Measurements from ENCODE around the gene FRMPD4. TPM values are rescaled to one million over a fixed set of nuclear protein-coding genes. Genes with fewer than 3 reads are reported as not detected.

FRMPD4 gene
- total RNA-seq, 1 donor from 2014 or later, result 0.07 TPM

DNA sequence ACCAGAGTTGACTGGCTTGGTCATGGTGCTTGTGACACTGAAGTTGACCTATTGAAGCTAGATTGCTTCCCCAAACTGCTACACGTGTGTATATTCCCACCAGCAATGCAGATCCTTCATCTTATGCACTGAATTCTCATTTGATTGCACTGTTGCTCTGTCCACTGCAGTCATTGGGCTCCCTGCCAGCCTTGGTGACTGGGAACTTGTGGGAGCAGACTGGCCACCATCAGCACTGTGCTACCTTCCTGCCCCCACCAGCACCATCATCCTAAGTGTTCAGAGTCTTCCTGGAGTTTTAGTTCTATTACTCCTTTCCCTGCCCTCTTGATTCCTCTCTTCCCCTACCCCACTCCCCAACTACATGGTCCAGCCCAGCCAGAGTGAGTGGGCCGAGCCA lies 535.2 kb downstream of the FRMPD4 start:
- DNase-seq (ENCODE audit: low read depth, low spot score), result no peak
- Mint-ChIP-seq H3K27ac (ENCODE audit: unreplicated experiment) (no peak overlapping the region), H3K9me3 (peaks cover 10% of the 10 kb centered on the region), H3K4me3 (no peak overlapping the region), H3K36me3 (ENCODE audit: low read depth) (no peaks in the 10 kb centered on the region), H3K4me1 (no peaks in the 10 kb centered on the region), H3K27me3 (ENCODE audit: low read depth) (no peaks in the 10 kb centered on the region)
- TF ChIP-seq, protein P1, sequence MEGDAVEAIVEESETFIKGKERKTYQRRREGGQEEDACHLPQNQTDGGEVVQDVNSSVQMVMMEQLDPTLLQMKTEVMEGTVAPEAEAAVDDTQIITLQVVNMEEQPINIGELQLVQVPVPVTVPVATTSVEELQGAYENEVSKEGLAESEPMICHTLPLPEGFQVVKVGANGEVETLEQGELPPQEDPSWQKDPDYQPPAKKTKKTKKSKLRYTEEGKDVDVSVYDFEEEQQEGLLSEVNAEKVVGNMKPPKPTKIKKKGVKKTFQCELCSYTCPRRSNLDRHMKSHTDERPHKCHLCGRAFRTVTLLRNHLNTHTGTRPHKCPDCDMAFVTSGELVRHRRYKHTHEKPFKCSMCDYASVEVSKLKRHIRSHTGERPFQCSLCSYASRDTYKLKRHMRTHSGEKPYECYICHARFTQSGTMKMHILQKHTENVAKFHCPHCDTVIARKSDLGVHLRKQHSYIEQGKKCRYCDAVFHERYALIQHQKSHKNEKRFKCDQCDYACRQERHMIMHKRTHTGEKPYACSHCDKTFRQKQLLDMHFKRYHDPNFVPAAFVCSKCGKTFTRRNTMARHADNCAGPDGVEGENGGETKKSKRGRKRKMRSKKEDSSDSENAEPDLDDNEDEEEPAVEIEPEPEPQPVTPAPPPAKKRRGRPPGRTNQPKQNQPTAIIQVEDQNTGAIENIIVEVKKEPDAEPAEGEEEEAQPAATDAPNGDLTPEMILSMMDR (conservative IDR thresholded peaks at IDR 0.05), result no peak

DNA sequence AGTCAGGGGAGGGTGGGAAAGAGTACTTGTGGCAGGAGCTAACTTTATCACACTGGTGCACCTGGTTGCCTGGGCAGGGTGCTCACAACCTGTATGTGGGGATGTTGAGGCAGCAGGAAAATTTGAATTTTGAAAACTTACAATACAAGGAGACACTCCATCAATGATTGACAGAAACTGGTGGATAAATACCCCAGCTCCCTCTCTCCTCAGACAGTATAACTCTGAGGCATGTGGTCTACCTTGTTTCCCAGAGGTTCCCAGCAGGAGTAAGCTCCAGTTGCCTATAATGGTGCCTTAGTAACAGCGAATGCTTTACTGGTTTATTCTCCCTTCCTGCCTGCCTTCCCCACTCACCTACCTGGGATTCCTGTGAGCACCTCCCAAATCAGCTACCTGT lies 541.2 kb downstream of the FRMPD4 start:
- Mint-ChIP-seq H3K4me3 (no peak overlapping the region), H3K36me3 (ENCODE audit: low read depth) (no peaks in the 10 kb centered on the region), H3K27ac (ENCODE audit: unreplicated experiment) (no peak overlapping the region), H3K9me3 (no peaks in the 10 kb centered on the region), H3K27me3 (ENCODE audit: low read depth) (no peaks in the 10 kb centered on the region), H3K4me1 (no peaks in the 10 kb centered on the region)
- TF ChIP-seq, protein P1 (conservative IDR thresholded peaks at IDR 0.05), result no peak
- no peak for DNase-seq (ENCODE audit: low read depth, low spot score)

DNA sequence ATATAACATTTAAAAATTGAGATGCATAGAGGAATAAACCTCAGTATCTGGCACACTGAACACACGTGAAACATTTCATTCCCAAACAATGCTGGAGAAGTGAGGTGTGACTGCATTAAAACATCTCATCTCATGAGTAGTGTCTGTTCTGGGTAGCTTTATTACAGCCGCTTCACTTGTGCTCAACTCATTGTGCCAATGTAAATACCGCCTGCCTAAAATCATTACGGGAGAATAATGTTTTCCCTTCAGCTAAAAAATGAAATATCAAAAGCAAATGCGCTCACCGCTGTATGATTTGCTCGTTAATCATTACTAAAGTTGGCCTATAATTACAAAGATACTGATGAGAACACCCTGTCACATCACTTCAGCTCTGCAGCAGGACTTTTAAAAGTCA lies 542.8 kb downstream of the FRMPD4 start:
- H3K27ac Mint-ChIP-seq (ENCODE audit: unreplicated experiment), result no peak overlapping the region

DNA sequence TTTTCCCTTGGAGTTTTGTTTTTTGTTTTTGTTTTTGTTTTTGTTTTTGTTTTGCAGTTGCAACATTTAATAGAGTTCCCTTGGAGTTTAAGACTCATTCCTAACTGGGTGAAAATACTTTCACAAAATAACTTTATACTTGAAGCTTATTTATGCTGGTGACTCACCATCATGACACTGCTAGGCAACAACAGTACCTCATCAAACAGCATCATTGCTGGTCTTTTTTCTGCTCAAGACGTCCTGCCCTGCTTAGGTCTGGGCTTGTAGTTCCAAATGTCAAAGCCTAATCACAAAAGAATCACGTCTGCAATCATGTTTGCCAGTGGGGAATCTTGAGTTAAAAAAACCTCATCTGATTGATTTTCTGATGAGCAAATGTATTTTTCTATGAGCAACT lies 547.3 kb downstream of the FRMPD4 start:
- H3K9me3 Mint-ChIP-seq, result peaks cover 8% of the 10 kb centered on the region
- DNase-seq (ENCODE audit: low read depth, low spot score), result no peak

More for the DNA sequence above, 542.8 kb downstream of the FRMPD4 start:
- Mint-ChIP-seq H3K36me3 (ENCODE audit: low read depth) (no peaks in the 10 kb centered on the region), H3K27me3 (ENCODE audit: low read depth) (no peaks in the 10 kb centered on the region), H3K4me3 (no peak overlapping the region), H3K9me3 (no peaks in the 10 kb centered on the region), H3K4me1 (no peaks in the 10 kb centered on the region)
- no peak for DNase-seq (ENCODE audit: low read depth, low spot score)
- TF ChIP-seq, protein P1 (conservative IDR thresholded peaks at IDR 0.05), result no peak

DNA sequence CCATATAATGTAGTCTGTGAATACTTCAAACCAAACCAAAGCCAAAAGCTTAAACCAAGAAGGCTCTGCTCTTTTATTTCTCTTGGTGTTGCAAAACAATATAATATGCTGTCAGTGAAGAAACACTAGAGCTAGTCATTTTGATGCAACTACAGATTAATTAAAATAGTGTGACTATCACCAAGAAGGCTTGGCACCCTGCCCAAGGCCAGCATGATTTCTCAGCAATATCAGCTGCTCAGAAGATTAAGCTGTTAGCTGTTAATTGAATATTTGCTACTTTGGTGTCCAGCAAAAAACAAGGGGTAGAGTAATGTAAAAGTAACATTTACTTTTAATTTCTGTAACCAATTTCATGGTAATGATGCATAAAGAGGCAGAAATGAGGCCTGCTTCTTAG lies 548.1 kb downstream of the FRMPD4 start:
- H3K4me3 Mint-ChIP-seq, result no peak overlapping the region
- peaks cover 8% of the 10 kb centered on the region for H3K9me3 Mint-ChIP-seq
- H3K27ac Mint-ChIP-seq (ENCODE audit: unreplicated experiment), result no peak overlapping the region
- H3K36me3 Mint-ChIP-seq (ENCODE audit: low read depth), result no peaks in the 10 kb centered on the region
- TF ChIP-seq, protein P1 (conservative IDR thresholded peaks at IDR 0.05), result no peak
- no peak for DNase-seq (ENCODE audit: low read depth, low spot score)
- no peaks in the 10 kb centered on the region for H3K4me1 Mint-ChIP-seq
- H3K27me3 Mint-ChIP-seq (ENCODE audit: low read depth), result no peaks in the 10 kb centered on the region

More for the DNA sequence above, 547.3 kb downstream of the FRMPD4 start:
- H3K27ac Mint-ChIP-seq (ENCODE audit: unreplicated experiment), result no peak overlapping the region
- no peak overlapping the region for H3K4me3 Mint-ChIP-seq
- H3K27me3 Mint-ChIP-seq (ENCODE audit: low read depth), result no peaks in the 10 kb centered on the region
- H3K36me3 Mint-ChIP-seq (ENCODE audit: low read depth), result no peaks in the 10 kb centered on the region
- no peaks in the 10 kb centered on the region for H3K4me1 Mint-ChIP-seq
- TF ChIP-seq, protein P1 (conservative IDR thresholded peaks at IDR 0.05), result no peak

DNA sequence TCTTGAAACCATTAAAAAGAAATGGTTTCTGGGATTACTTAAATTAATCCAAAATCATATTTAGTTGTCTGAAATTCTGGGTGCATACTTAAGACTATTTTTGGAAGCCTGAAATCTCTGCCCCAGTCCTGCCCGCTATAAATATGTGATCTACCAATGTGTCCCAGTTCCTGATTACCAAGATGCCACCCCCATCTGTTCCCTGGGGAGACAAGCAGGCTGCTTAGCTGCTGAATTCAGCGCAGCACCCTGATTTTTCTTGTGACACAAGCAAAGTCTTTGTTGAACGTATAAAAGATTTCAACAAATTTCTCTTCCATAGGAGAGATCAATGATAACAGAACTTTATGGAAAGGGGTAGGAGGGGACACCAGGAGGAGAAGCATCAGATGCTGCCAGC lies 552.4 kb downstream of the FRMPD4 start:
- TF ChIP-seq, protein P1 (conservative IDR thresholded peaks at IDR 0.05), result no peak
- no peaks in the 10 kb centered on the region for H3K36me3 Mint-ChIP-seq (ENCODE audit: low read depth)
- no peak overlapping the region for H3K27ac Mint-ChIP-seq (ENCODE audit: unreplicated experiment)
- H3K9me3 Mint-ChIP-seq, result peaks cover 8% of the 10 kb centered on the region
- no peak overlapping the region for H3K4me3 Mint-ChIP-seq
- no peaks in the 10 kb centered on the region for H3K27me3 Mint-ChIP-seq (ENCODE audit: low read depth)
- no peak for DNase-seq (ENCODE audit: low read depth, low spot score)
- H3K4me1 Mint-ChIP-seq, result no peaks in the 10 kb centered on the region
